Heart left ventricle (tissue), 16 donors: ENCODE data around the gene HSPA4. TPM values are rescaled to one million over a fixed set of nuclear protein-coding genes. Genes with fewer than 3 reads are reported as not detected.

Experiments
- ATAC-seq, 4 donors: fragments of 200-7000 bp; cut with Tn5 transposase; one replicate each; pipeline ENCODE4 v1.9.1; 2020 to 2022; ENCODE audit warnings: moderate library complexity in 4 of 4, mild to moderate bottlenecking in 3 of 4, moderate number of reproducible peaks in 1 of 4
- DNase-seq, 5 donors: peaks; one replicate each; pipeline ENCODE4 v3.0.0-alpha.2; 2020
- H3K27ac ChIP-seq, 12 donors: fragments of 200-600 bp; sonication (generic) in 4 of 12; one replicate each; pipeline versions ENCODE4 v1.5.0 to v1.8.0; 2016 to 2022; ENCODE audit warnings: mild to moderate bottlenecking in 2 of 12
- H3K27me3 ChIP-seq, 9 donors: fragments of 200-600 bp; sonication (generic) in 2 of 9; one replicate each; pipeline versions ENCODE4 v1.5.1 to v1.8.0; 2016 to 2022; ENCODE audit warnings: mild to moderate bottlenecking in 3 of 9
- H3K36me3 ChIP-seq, 9 donors: fragments of 200-600 bp; sonication (generic) in 2 of 9; one replicate each; pipeline versions ENCODE4 v1.5.0 to v1.8.0; 2018 to 2022; ENCODE audit warnings: mild to moderate bottlenecking in 2 of 9
- H3K4me1 ChIP-seq, 12 donors: fragments of 200-600 bp; sonication (generic) in 4 of 12; one replicate each; pipeline versions ENCODE4 v1.5.0 to v1.8.0; 2016 to 2022; ENCODE audit warnings: mild to moderate bottlenecking in 3 of 12
- H3K4me3 ChIP-seq, 12 donors: fragments of 200-600 bp; sonication (generic) in 4 of 12; one replicate each; pipeline versions ENCODE4 v1.5.0 to v1.8.0; 2017 to 2022; ENCODE audit warnings: mild to moderate bottlenecking in 9 of 12, moderate library complexity in 4 of 12
- H3K9me3 ChIP-seq, 12 donors: fragments of 200-600 bp; sonication (generic) in 4 of 12; one replicate each; pipeline versions ENCODE4 v1.5.0 to v1.8.0; 2016 to 2022; ENCODE audit warnings: mild to moderate bottlenecking in 1 of 12
- POLR2A ChIP-seq, 2 donors: fragments of 450-650 bp; IDR thresholded peaks; one replicate each; pipeline ENCODE4 v1.6.1; 2017; ENCODE audit warnings: antibody characterized with exemption in 2 of 2, mild to moderate bottlenecking in 2 of 2, moderate library complexity in 2 of 2
- WGBS, 4 donors: extraction: QIAGEN DNeasy Blood & Tissue Kit in 2 of 4; methylation state at CpG; one replicate each; pipeline versions ENCODE4 v1.1.5 to v1.1.7; 2013 to 2018; 5-methylcytosine and 5-hydroxymethylcytosine counted together
- intact Hi-C, 10 donors: fragments of 100-400 bp; cut with DNase I; formaldehyde crosslinking; loops; one replicate each; pipeline versions ENCODE4 v1.11.1 to v1.14.2; 2022
- polyA plus RNA-seq, 2 donors: library from polyadenylated mRNA; stranded (reverse); fragments of 200-250 nt; gene quantifications; one replicate each; pipeline ENCODE4 v1.2.3, GENCODE V29; 2013
- total RNA-seq, 9 donors: library from RNA; depleted of rRNA in 2 of 9; stranded (reverse); fragments of >200 nt in 2 of 9; fragmentation: NEBNext Ultra II Directional in 3 of 9; extraction: Animal tissue kit (Norgen Biotek cat#: 25700) in 3 of 9; gene quantifications; one replicate each; pipeline versions ENCODE4 v1.1.0 to v1.2.4, GENCODE V29; 2016 to 2023
- TF ChIP-seq, protein P1 (sequence below), 12 donors: fragments of 200-600 bp; sonication (generic) in 4 of 12; IDR thresholded peaks; one replicate each; pipeline versions ENCODE4 v1.5.0 to v1.8.0; 2018 to 2022; ENCODE audit warnings: antibody characterized with exemption in 12 of 12, mild to moderate bottlenecking in 5 of 12
- donor health status: ischemic (EF 13 %, LVEDD 7.1; RV severe dilation, severe dysfunction).
- donor health status: healthy with polysubstance abuse.
- donor health status: DM: no; HTN: yes; CAD: no.
- donor health status: DM: no; HTN: no; CAD: no.
- donor health status: ischemic (EF 25% LVEDD 6.9; RV normal size, moderate dysfunction).
- donor health status: ischemic (EF 25% LVEDD 5.7; RV mildly dilated, moderate dysfunction).
- donor health status: healthy.
- donor health status: DM: yes; HTN: yes; CAD: no.
- donor health status: ischemic (EF 35%, LVEDD 5.7; RV mildly dilated, moderate dysfunction).
- donor health status: nonischemic (EF 11% LVEDD 7.7; RV severe dilation, severe dysfunction).
- donor health status: DM: yes; HTN: yes; CAD: no.
- donor health status: PGD.
- donor health status: ischemic (EF 29% LVEDD 5.4; RV normal size, mild dysfunction).
- donor health status: nonischemic (EF 23%, LVEDD 6.1; RV moderate dilation, normal function).

Gene HSPA4
- total and polyA plus RNA-seq, 11 donors = 57.5 to 132 (median 98.5) TPM

- TF ChIP-seq, protein P1, sequence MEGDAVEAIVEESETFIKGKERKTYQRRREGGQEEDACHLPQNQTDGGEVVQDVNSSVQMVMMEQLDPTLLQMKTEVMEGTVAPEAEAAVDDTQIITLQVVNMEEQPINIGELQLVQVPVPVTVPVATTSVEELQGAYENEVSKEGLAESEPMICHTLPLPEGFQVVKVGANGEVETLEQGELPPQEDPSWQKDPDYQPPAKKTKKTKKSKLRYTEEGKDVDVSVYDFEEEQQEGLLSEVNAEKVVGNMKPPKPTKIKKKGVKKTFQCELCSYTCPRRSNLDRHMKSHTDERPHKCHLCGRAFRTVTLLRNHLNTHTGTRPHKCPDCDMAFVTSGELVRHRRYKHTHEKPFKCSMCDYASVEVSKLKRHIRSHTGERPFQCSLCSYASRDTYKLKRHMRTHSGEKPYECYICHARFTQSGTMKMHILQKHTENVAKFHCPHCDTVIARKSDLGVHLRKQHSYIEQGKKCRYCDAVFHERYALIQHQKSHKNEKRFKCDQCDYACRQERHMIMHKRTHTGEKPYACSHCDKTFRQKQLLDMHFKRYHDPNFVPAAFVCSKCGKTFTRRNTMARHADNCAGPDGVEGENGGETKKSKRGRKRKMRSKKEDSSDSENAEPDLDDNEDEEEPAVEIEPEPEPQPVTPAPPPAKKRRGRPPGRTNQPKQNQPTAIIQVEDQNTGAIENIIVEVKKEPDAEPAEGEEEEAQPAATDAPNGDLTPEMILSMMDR (IDR thresholded peaks at IDR 0.05) = no peak
- no peak for TF ChIP-seq POLR2A (IDR thresholded peaks at IDR 0.05)
- no peak overlapping the region for H3K27ac ChIP-seq
- ATAC-seq = no peak
- peaks cover 0 to 9% (median 0%) of the 10 kb centered on the region in 12 donors for H3K4me1 ChIP-seq
- no peaks in the 10 kb centered on the region for H3K9me3 ChIP-seq
- no peaks in the 10 kb centered on the region for H3K27me3 ChIP-seq
- intact Hi-C loops = no loop called here
- no peak overlapping the region for H3K4me3 ChIP-seq
- 79 to 85% (median 83%) methylated on average over 3 of the region's 3 CpGs for WGBS, 4 donors
- DNase-seq = no peak
- H3K36me3 ChIP-seq = peaks cover 0 to 45% (median 42%) of the 10 kb centered on the region in 9 donors
Observed at GRCh38 chr5:133106343-133106742, 54.5 kb downstream of the HSPA4 start.

- peaks cover 0 to 9% (median 0%) of the 10 kb centered on the region in 12 donors for H3K4me1 ChIP-seq
- DNase-seq = no peak
- ATAC-seq = peak in 1 of 4 donors; percentile 10
- H3K36me3 ChIP-seq = peaks cover 0 to 39% (median 35%) of the 10 kb centered on the region in 9 donors
- TF ChIP-seq, protein P1 (IDR thresholded peaks at IDR 0.05) = no peak
- TF ChIP-seq POLR2A (IDR thresholded peaks at IDR 0.05) = no peak
- WGBS, 4 donors = 85 to 91% (median 86%) methylated on average over 8 of the region's 8 CpGs
- no peak overlapping the region for H3K27ac ChIP-seq
- intact Hi-C loops = no loop called here
- no peak overlapping the region for H3K4me3 ChIP-seq
- no peaks in the 10 kb centered on the region for H3K27me3 ChIP-seq
- H3K9me3 ChIP-seq = no peaks in the 10 kb centered on the region
Observed at GRCh38 chr5:133106761-133107572, 55.2 kb downstream of the HSPA4 start.

GRCh38 chr5:133108481-133108921 is 56.7 kb downstream of the HSPA4 start:
- no peak overlapping the region for H3K27ac ChIP-seq
- no peak for DNase-seq
- TF ChIP-seq, protein P1 (IDR thresholded peaks at IDR 0.05) = no peak
- no peak for TF ChIP-seq POLR2A (IDR thresholded peaks at IDR 0.05)
- no peaks in the 10 kb centered on the region for H3K27me3 ChIP-seq
- peaks cover 0 to 24% (median 22%) of the 10 kb centered on the region in 9 donors for H3K36me3 ChIP-seq
- intact Hi-C loops = no loop called here
- WGBS, 4 donors = 57 to 78% (median 70%) methylated on average over 3 to 13 of the region's 13 CpGs
- peaks cover 0 to 9% (median 0%) of the 10 kb centered on the region in 12 donors for H3K4me1 ChIP-seq
- no peaks in the 10 kb centered on the region for H3K9me3 ChIP-seq
- H3K4me3 ChIP-seq = no peak overlapping the region
- peak in 1 of 4 donors; percentile 25 for ATAC-seq

DNA sequence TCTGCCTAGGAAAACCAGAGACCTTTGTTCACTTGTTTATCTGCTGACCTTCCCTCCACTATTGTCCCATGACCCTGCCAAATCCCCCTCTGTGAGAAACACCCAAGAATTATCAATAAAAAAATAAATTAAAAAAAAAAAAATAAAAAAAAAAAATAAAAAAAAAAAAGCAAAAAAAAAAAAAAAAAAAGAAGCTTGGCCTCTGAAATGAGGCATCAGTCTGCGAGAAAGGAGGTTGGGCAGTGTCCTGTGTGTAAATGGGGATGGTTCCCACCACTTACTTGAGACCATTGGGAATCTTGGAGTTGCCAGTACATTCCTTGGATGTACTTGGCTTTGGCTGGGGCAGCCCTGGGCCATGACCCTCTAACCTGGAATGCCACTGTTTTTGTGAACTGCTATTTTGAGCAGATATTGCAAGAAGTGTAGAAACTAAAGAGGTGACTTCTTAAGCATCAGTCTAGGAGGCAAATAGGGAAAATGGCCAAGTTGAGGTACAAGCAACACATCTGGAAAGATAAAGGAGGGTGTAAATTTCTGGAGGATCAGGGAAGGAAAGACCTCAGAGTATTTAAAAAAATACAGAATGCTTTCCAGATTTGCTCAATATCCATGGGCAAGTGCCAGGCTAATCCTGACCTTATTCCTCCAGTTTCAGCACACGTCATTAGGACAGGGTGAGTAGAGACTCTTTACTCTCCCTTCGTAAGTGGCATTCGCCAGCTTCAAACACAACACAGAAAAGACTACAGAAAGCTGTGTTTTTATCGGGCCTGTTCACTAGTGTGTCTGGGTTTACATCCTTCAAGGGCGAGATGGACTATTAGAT is 58.1 kb downstream of the HSPA4 start:
- DNase-seq = no peak
- Histone ChIP-seq H3K36me3 (peaks cover 0 to 10% (median 8%) of the 10 kb centered on the region in 9 donors), H3K27me3 (no peaks in the 10 kb centered on the region), H3K4me3 (no peak overlapping the region), H3K9me3 (no peaks in the 10 kb centered on the region), H3K4me1 (peaks cover 0 to 9% (median 0%) of the 10 kb centered on the region in 12 donors), H3K27ac (no peak overlapping the region)
- intact Hi-C loops = loop anchor here (2.0 to 10.0 kb wide), 14 partner anchors 137 to 835 kb away; partner anchors contain the start of gene FSTL4 (in 2 of the 10)
- TF ChIP-seq POLR2A (IDR thresholded peaks at IDR 0.05) = no peak
- TF ChIP-seq, protein P1 (IDR thresholded peaks at IDR 0.05) = no peak
- WGBS, 4 donors = 79 to 88% (median 82%) methylated on average over 6 of the region's 6 CpGs
- peak in 1 of 4 donors; percentile 33 for ATAC-seq
